Testis (tissue), 2 donors: Measurements from ENCODE around the gene CACNG6.

Experiments
- CTCF ChIP-seq, 3 experiments: fragments of 450-650 bp in 2 of 3; fragments of 200-600 bp in 1 of 3; sonication (generic) in 1 of 3; IDR thresholded peaks; one replicate each; pipeline ENCODE4 v1.5.1; 2016 to 2019; ENCODE audit warnings: antibody characterized with exemption in 3 of 3, mild to moderate bottlenecking in 2 of 3, moderate library complexity in 1 of 3
- POLR2A ChIP-seq: fragments of 450-650 bp; IDR thresholded peaks from one replicate; pipeline ENCODE4 v1.6.1; 2017; ENCODE audit warnings: antibody characterized with exemption, mild to moderate bottlenecking, moderate library complexity

- TF ChIP-seq CTCF (IDR thresholded peaks at IDR 0.05), result no peak
- no peak for TF ChIP-seq POLR2A
Observed at GRCh38 chr19:54021363-54021762, 29.9 kb downstream of the CACNG6 start.
